HG03066 (cell line): Measurements from ENCODE around the gene LAMTOR4.
"Not testable (repeated sequence)": the region's sequence is repeated elsewhere in the genome, so short reads cannot be mapped to it uniquely, and the experiment has no call there.

Experiments
- ATAC-seq: cut with Tn5 transposase; IDR thresholded peaks from one replicate; pipeline ENCODE4 v1.9.1; 2021; ENCODE audit warnings: low read depth; ENCODE audit not compliant: unreplicated experiment

Gene LAMTOR4

DNA sequence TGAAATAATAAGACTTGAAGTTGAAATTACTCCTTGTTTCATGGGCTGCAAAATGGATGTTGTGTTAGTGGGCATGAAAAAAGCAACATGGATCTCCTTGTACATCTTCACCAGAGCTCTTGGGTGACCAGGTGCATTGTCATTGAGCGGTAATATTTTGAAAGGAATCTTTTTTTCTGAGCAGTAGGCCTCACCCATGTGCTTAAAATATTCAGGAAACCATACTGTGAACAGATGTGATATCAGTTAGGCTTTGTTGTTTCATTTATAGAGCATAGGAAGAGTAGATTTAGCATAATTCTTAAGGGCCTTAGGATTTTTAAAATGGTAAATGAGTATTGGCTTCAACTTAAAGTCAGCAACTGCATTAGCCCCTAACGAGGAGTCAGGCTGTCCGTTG, 44.3 kb downstream of the LAMTOR4 start:
- no peak for ATAC-seq

- no peak for ATAC-seq
Measured at GRCh38 chr7:100195222-100195621, 46.5 kb downstream of the LAMTOR4 start.

DNA sequence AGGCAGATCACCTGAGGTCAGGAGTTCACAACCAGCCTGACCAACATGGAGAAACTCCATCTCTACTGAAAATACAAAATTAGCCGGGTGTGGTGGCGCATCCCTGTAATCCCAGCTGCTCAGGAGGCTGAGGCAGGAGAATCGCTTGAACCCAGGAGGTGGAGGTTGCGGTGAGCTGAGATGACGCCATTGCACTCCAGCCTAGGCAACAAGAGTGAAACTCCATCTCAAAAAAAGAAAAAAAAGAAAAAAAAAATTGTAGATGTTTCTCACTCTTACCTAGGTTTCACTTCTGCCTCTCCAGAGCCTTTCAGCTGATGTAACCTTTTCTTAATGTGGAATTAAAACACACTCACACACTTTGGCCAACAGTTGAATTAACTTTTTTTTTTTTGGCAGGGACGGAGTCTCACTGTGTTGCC, 47.2 kb downstream of the LAMTOR4 start:
- not testable (repeated sequence) for ATAC-seq

GRCh38 chr7:100198266-100198665, 49.5 kb downstream of the LAMTOR4 start:
- no peak for ATAC-seq

GRCh38 chr7:100200693-100201092, 52.0 kb downstream of the LAMTOR4 start:
- no peak for ATAC-seq
